Measurements from ENCODE around the gene HEPHL1.
"Not testable (repeated sequence)": the region's sequence is repeated elsewhere in the genome, so short reads cannot be mapped to it uniquely, and the experiment has no call there.

Gene HEPHL1, protein sequence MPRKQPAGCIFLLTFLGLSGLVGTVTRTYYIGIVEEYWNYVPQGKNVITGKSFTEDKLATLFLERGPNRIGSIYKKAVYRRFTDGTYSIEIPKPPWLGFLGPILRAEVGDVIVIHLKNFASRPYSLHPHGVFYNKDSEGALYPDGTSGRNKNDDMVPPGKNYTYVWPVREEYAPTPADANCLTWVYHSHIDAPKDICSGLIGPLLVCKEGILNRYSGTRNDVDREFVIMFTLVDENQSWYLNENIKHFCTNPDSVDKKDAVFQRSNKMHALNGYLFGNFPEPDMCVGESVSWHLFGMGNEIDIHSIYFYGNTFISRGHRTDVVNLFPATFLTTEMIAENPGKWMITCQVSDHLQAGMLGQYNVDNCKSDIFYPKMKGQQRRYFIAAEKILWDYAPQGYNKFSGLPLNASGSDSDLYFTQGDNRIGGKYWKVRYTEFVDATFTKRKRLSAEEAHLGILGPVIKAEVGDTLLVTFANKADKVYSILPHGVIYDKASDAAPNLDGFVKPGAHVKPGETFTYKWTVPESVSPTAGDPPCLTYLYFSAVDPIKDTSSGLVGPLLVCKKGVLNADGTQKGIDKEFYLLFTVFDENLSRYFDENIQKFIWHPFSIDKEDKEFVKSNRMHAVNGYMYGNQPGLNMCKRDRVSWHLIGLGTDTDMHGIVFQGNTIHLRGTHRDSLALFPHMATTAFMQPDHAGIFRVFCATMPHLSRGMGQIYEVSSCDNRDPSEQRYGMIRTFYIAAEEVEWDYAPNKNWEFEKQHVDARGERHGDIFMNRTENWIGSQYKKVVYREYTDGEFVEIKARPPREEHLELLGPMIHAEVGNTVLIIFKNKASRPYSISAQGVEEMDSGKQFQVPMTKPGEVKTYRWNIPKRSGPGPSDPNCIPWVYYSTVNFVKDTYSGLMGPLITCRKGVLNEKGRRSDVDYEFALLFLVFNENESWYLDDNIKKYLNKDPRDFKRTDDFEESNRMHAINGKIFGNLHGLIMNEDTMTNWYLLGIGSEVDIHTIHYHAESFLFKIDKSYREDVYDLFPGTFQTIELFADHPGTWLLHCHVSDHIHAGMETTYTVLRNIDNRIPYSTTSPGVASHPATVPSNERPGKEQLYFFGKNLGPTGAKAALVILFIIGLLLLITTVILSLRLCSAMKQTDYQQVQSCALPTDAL

DNA sequence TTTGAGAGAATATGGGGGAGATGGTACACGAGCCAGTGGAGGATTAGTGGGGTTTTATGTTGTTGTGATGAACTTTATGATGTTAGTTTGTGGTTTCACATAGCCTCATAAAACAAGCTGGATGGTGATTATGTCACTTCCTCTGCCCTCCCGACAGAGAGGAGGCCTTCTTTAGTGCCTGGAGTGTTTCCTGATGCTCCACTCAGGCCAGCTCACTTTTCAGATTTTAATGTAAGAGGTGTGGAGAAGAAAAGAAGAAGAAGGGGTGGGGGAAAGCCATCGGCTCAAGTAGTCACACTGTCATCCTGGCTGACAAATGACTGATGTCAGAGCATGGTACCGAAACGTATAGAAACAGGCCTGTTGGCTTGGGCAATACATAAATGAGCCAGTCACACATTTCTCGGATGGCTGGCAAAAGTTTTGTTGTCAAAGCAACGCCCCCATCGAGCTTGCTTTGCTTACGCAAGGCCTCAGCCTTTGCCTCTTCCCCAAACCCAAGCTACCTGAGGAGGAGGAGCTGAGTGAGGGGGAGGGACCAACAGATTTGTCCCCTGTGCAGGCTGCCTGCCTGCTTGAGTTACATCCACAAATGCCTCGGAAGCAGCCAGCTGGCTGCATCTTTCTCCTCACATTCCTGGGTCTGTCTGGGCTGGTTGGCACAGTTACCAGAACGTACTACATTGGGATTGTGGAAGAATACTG, at the start of gene HEPHL1:
Gene HEPHL1 (plus strand): TSS at position 578 of the 705 bp plus-strand sequence. CDS start 15 bp downstream, at position 593.
- DNase-seq: no peak

DNA sequence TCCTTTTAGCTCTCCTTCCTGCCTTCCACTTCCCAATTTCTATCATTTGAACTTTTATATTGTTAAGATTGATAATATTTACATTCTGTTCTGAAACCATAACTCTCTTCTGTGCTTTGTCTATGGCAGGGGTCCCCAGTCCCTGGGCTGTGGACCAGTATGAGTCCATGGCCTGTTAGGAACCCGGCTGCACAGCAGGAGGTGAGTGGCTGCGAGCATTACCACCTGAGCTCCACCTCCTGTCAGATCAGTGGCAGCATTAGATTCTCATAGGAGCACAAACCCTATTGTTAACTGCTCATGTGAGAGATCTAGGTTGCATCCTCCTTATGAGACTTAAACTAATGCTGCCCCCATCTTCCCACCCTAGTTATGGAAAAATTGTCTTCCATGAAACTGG, 48.4 kb upstream of the HEPHL1 start:
- no peak for DNase-seq

DNA sequence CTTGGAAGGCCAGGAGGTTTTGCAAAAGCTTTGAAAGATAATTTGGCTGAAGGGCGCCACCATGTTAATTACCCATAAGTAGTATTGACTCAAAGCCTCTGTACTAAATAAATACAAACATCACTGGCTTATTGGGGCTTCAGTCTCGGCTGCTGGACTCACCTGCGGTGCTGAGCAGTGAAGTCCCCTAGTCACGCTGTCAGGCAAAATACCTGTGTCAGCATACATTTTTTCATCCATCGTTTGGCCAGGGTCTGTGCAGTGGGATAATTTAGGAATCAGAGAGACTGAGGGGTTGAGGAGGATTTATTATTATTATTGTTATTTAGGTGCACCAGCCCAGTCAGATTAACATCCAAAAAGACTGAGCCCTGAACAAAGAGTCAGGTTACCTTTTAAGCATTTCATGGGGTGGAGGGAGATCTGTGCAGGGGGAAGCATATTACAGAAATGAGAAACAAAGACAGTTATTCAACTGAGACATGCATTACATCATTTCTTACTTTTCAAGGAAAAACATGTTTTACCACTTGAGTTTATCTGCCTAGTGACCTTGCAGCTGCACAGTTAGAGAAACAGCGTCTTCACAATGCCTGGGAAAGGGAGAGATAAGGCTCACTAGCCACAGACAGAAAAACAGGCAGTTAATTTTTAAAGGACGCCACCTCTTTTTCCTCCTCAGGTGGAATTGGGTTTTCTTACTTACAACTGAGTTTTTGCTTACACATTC, 47.7 kb upstream of the HEPHL1 start:
- DNase-seq: not testable (repeated sequence)

DNA sequence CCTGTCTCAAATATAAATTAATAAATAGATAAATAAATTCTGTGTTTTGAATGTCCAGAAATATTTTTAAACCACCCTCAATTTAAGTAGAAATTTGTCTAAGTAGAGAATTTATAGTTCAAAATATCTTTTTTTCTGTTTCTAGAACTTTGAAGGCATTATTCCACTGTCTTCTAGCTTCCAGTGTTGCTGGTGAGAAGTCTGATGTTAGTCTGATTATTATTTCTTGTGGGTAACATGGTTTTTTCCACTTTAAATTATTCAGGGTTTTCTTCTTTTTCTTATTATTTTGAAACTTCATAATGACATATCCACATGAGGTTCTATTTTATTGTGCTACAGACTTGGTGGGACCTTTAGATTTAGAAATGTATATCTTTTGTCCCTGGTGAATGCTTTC, 46.4 kb upstream of the HEPHL1 start:
- DNase-seq: no peak

DNA sequence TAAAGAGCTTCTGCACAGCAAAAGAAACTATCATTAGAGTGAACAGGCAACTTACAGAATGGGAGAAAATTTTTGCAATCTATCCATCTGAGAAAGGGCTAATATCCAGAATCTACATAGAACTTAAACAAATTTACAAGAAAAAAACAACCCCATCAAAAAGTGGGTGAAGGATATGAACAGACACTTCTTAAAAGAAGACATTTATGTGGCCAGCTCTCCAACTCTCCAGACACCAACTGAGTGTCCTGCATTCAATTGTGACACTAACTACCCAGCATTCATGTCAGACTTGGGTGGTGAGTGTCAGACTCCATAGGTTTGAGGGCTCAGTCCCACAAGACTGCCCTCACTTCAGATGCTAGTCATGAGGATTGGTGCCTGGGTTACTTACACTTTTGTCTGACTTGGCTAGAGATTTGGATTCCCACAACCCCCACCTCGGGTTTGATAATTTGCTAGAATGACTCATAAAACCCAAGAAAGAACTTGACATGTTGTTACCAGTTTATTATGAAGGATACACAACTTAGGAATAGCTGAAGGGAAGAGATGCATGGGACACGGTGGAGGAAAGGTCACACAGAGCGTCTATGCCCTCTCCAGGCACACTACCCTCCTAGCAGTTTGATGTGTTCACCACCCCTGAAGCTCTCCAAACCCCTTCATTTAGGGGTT, 44.4 kb upstream of the HEPHL1 start:
- DNase-seq: not testable (repeated sequence)

DNA sequence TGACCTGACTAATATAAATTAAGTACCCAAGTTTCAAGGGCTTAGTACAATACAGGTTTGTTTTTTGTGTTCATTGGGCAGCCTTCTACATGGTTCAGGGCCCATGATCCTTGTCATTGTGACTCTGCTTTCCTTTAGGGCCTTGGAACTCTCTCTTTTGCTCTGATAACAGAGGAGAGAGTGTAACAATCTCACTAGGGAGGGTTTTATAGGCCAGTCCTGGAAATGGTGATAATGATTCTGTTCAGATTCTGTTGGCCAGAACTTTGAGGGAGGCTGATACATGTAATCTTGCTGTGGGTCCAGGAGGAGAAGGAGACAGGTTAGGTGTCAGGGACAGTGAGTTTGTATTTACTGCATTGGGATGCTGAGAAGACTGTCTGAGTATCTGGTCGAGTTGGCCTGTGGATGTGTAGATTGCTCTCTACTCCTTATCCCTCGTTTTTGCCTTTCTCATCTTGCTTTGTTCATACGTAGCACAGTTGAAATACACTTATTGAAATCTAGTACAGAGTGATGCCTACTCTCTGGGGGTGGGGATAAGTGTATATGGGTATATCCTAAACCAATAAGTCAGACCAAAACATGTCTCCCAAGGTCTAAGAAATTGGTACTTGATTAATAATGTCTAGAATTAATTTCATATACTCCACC, 37.5 kb upstream of the HEPHL1 start:
- no peak for DNase-seq

DNA sequence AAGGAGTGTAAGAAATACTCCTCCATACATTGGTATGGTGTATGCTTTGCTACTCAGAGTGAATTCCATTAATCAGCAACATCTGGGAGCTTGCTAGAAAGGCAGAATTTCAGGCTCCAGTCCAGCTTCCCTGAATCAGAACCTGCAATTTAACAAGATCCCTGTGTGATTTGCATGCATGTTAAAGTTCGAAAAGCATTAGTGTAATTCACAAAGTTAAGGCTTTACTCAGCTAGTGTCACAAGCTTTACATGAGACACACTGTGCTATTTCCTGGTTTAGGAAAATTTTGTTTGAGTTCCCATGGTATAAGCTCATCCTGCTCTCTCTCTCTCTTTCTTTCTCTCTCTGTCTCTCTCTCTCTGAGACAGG, 37.0 kb upstream of the HEPHL1 start:
- DNase-seq: no peak

DNA sequence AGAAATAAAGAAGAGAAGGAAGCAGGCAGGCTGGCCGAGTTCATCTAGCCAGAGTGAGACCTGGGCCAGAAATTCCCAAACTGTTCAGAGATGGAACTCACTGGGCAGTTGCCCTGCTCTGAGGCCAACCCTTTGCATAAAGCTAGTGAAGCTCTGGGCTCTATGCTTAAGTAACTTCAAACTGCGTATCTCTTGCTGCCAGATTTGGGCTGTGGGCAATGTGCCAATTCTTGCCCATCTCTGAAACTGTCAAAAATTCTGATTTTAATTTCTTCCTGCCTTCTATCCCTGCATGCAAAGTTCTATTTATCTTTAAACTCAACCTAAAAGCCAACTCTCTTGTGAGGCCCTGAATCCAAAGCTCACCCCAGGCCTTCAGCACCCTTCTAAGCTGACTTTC, 36.2 kb upstream of the HEPHL1 start:
- no peak for DNase-seq

DNA sequence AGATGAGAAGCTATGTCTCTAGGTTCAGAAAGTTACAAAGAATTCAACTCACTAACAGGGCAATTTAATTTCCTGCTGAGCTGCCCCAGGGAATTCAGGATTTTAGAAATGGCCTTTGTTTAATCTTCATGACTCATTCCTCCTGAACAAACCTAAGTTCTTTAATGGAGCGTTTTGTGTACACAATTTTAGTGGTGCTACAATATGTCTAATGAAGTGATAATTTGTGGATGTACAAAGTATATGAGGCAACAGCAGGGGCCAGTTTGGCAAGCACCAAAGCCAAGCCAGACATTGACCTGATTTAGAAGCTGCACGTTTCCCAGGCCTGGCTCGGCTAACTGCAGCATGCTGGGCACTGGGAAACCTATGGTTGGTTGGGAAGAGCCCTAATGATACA, 34.4 kb upstream of the HEPHL1 start:
- DNase-seq: no peak

DNA sequence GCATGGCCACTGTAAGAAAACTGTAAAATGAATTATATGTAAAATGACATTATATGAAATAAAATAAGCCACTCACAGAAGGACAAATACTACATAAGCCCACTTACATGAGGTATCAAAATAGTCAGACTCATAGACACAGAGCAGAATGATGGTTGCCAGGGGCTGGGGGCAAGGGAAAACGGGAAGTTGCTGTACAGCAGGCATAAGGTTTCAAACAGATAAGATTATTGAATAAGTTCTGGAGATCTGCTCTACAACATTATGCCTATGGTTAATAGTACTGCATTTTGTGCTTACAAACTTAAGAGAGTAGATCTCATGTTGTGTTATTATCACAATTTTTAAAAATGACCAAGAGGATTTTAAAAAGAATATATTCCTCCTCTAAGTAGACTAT, 32.7 kb upstream of the HEPHL1 start:
- no peak for DNase-seq

DNA sequence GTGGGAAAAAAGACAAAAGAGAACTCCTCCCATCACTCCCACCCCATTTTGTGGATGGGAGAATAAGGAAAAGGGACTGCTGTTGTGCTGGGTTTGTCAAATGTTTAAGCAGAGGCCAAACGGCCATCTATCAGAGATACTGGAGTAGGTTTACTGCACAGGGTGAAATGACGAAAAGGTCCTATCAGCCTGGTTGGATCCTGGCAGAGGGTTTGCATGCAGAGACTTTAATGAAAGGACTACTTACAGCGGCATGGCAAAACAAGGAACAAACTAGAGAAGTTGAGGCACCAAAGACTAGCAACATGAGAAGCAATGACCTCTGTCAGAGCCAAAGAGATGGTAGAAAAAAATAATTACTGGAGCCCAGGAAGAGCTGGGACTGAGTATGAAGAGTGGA, 32.2 kb upstream of the HEPHL1 start:
- DNase-seq: no peak

DNA sequence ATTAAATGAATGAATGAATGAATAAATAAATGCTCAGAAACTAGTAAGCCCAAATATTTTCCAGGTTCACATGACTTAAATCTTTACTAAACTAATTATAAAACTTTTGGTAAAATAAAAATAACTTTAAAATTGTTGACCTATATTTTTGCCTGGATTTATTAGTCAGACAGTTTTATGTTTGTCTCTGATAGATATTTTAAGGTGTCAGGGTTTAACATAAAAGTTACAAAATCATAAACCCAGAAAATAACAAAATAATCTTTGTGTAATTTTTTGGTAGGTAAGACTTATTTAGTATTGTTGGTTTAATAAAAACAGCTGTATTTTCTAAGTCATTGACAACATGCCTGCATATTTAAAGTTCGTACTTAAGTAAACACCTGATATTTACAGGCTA, 27.4 kb upstream of the HEPHL1 start:
- no peak for DNase-seq

DNA sequence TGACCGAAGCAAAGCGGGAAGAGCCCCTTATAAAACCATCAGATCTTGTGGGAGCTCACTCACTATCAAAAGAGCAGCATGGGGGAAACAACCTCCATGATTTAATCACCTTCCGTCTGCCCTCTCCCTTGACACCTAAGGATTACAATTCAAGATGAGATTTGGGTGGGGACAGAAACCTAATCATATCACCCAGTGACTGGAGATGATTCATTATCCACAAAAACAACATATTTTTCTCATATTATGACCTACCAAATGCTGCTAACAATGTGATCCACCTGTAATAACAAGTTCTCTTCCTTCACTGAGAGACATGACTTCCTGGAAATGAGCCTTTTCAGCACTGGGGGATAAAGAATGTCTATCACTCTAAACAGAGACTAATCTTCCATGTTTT, 23.4 kb upstream of the HEPHL1 start:
- DNase-seq: no peak

DNA sequence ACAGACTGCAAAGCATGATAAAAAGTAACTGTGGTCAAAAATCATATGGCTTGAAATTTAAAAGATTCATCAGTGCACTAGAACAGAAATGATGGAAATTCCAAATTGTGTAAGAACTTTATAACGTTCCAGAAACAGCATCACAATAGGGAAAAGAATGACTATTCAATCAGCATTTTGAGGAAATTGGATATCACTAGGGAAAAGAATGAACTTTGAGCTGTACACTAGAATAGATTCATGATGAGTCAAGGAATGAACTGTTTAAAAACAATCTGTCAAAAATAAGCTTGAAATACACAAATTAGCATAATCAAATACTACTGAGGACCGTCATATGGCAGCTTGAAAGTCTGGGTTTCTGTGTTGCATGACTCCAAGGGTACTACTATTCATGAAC, 20.5 kb upstream of the HEPHL1 start:
- no peak for DNase-seq

DNA sequence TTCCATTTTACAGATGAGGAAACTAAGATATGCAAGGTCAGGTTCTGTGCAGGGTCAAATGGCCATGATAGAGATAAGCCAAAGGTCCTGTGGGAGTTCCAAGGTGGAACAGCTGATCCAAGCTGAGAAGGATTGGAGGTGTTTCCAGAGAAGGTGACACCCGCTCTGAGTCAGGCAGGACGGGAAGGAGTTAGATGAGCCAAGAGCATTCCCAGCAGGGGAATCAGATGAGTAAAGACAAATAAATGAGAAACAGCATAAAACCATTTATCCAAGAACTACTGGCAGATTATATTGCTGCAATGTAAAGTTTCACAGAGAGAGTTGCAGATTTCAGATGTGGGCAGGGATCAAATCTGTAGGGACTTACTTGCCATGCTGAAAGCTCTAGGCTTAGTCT, 18.9 kb upstream of the HEPHL1 start:
- DNase-seq: no peak

DNA sequence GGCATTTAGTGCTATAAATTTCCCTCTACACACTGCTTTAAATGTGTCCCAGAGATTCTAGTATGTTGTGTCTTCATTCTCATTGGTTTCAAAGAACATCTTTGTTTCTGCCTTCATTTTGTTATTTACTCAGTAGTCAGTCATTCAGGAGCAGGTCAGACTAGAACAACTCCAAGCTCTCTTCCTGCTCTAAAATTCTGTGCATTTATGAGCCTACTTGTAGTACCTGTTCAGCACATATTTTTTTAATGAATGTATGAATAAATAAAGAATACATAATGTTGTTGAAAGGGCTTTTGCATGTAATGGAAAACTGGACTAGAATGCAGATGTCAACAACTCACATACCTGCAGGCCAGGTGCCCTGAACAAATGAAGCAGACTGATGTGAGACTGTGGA, 13.7 kb upstream of the HEPHL1 start:
- DNase-seq: no peak

DNA sequence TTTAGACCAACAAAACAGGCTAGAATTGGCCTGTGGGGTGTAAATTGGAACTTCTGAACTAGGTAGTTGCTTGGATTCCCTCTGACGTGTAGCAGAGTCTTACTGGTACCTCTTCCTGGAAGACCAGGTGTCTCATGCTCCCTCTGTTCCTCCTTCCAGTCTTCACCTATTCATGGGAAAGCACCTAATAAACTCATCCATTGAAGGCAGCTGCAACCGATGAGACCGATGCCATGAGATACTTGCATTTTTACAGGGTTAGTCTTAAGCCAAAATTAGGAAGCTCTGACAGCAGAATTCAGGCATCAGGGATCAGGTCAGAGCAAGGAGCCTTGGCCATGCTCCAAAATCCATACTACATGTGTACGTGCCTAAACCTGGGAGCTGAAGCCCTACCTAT, 13.2 kb upstream of the HEPHL1 start:
- DNase-seq: no peak

DNA sequence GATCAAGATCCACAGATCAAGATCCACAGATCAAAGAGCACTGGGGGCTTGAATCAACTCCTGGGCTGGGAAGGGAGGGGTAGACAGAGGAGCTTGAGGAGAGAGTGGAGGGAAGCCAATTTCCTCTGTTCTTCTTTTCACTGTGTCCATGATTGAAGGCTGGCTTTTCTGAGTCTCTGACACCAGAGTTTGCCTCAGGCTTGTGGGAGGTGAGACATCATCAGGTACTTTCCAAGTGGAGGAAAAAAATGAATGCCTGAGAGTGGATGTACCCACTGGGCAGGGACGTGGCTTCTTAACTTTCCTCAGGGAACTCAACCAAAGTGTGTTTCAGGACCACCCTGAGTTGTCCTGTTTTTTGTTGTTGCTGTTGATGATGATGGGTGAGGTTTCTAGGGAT, 11.0 kb upstream of the HEPHL1 start:
- no peak for DNase-seq

DNA sequence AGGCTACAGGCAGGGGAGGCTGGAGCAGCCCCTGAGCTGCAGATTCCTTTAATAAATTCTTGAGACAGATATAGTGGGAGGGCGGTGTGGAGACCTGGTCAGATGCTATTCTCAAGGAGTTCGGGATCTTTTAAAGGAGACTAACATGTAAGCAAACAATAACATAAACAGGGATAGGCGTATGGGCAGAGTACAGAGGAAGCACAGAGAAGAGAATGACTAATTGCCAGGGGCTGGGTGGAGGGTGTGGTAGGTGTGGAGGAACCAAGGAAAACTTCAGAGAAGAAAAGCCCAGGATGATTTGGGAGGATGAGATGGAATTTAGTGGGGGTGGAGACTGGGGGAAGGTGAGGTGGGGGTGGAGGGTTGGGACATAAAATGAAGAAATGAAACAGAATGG, 9.7 kb upstream of the HEPHL1 start:
- DNase-seq: no peak

DNA sequence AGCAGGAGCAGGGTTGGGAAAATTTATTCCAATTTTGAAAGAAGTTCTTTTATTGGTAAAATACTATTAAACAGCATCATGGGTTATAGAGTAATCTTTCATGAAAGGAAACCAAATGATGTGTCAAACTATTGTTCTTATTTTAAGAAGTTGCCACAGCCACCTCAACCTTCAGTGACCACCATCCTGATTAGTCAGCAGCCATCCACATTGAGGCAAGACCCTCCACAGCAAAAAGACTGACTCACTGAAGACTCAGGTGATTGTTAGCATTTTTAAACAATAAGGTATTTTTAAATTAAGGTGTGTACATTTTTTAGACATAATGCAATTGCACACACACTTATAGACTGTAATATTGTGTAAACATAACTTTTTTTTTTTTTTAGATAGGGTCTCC, 3.7 kb upstream of the HEPHL1 start:
- DNase-seq: no peak

DNA sequence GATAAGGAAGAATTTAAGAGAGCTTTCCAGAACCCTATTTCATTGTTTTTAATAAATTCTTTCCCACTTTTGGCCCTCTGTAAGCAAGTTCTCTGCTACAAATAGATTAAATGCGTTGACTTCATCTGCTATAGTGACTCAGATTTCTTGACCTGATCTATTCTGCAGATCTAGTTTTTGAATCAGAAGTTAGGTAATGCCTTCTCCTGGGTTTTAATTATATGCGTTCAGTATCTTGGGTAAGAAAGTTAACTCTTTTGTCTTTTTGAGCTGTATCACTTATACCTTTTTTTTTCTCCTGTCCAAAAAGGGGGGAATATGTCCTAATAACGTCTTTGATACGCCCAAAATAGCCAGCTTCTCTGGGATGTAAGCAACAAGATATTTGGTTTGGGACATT, 2.4 kb upstream of the HEPHL1 start:
- DNase-seq: no peak
